ENCODE measurements around the gene BPI. TPM values are rescaled to one million over a fixed set of nuclear protein-coding genes. Genes with fewer than 3 reads are reported as not detected.
"Not testable (repeated sequence)": the region's sequence is repeated elsewhere in the genome, so short reads cannot be mapped to it uniquely, and the experiment has no call there.

Gene BPI
- 10 to 100 TPM in 1 of 4 donors, 1 to 10 TPM in 1, under 1 TPM in 1, not detected in 1; 0.27 to 11.5 (median 3.5) TPM for total RNA-seq

GRCh38 chr20:38303908-38304379 lies at the start of gene BPI:
TSS of gene BPI (plus strand) at chr20:38304156. CDS start at chr20:38304224, 68 bp downstream.
- TF ChIP-seq POLR2A (IDR thresholded peaks at IDR 0.05) (no peak), CTCF (IDR thresholded peaks at IDR 0.05) (no peak)
- Histone ChIP-seq H3K9me3 (no peaks in the 10 kb centered on the region), H3K36me3 (no peaks in the 10 kb centered on the region), H3K4me3 (no peak within 1 kb of the TSS), H3K27me3 (no peaks in the 10 kb centered on the region), H3K27ac (peak within 1 kb of the TSS in 1 of 2 donors; percentile 1), H3K4me1 (no peaks in the 10 kb centered on the region)
- intact Hi-C loops (cut with DNase I; ENCODE audit: low total_unique reads), result no loop called here
- peak in 1 of 2 donors; percentile 27 for DNase-seq

GRCh38 chr20:38254621-38255020 lies 49.3 kb upstream of the BPI start:
- DNase-seq, H3K4me1 ChIP-seq: not testable (repeated sequence)
- peak overlapping the region; percentile 84 to 90 for H3K27ac ChIP-seq

DNA sequence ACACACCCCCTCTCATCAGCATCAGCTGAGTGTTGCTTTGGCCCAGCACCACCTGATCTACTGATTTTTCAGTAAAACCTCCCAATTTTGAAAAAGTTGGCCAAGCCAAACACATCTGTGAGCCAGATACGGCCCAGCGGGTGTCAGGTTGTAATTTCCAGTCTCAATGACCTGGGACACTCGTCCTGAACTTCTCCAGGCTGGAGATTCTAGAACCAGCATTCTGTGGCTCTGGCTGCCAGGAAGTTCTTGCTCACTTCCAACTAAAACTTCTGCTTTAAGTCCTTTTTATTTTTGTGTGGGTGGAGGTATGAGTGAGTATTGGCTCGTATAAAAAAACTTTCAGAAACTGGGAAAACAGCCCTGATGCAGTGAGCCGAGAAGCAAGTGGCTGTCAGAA lies 48.6 kb upstream of the BPI start:
- peaks cover 0 to 3% of the 10 kb centered on the region in 2 donors for H3K4me1 ChIP-seq
- no peak overlapping the region for H3K4me3 ChIP-seq
- peaks cover 0 to 2% of the 10 kb centered on the region in 2 donors for H3K27me3 ChIP-seq
- TF ChIP-seq CTCF (IDR thresholded peaks at IDR 0.05) (no peak), POLR2A (IDR thresholded peaks at IDR 0.05) (no peak)
- H3K27ac ChIP-seq, result peak overlapping the region; percentile 84 to 90
- intact Hi-C loops (cut with DNase I; ENCODE audit: low total_unique reads), result no loop called here
- no peaks in the 10 kb centered on the region for H3K36me3 ChIP-seq
- no peaks in the 10 kb centered on the region for H3K9me3 ChIP-seq
- peak; percentile 40 to 55 for DNase-seq

More at GRCh38 chr20:38254621-38255020, 49.3 kb upstream of the BPI start:
- intact Hi-C loops (cut with DNase I; ENCODE audit: low total_unique reads); H3K4me3 ChIP-seq; H3K9me3 ChIP-seq; H3K27me3 ChIP-seq; H3K36me3 ChIP-seq: not testable (repeated sequence)

- TF ChIP-seq CTCF (IDR thresholded peaks at IDR 0.05) (no peak), POLR2A (IDR thresholded peaks at IDR 0.05) (no peak)
- DNase-seq, result no peak
Measured at GRCh38 chr20:38256021-38256420, 47.9 kb upstream of the BPI start.

DNA sequence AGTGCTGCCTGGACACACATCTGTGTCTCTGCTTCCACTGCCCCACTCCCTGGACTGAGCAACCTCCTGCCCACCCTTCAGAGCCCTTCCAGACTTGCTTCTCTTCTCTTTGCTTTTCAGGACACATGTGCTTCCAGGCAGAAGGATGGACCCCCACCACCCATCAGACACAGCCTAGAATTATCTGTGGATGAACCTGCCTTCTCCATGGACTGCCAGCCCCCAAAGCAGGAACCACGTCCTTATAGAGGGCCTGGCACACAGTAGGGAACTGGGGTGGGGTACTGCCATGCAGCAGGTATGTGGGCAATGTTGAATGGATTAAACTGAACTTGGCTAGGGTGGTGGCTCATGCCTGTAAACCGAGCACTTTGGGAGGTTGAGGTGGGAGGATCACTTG lies 47.0 kb upstream of the BPI start:
- H3K9me3 ChIP-seq, result no peaks in the 10 kb centered on the region
- H3K4me1 ChIP-seq, result peaks cover 0 to 3% of the 10 kb centered on the region in 2 donors
- H3K27ac ChIP-seq, result peak overlapping the region; percentile 84 to 90
- peaks cover 0 to 4% of the 10 kb centered on the region in 2 donors for H3K27me3 ChIP-seq
- no peaks in the 10 kb centered on the region for H3K36me3 ChIP-seq
- intact Hi-C loops (cut with DNase I; ENCODE audit: low total_unique reads), result no loop called here
- no peak overlapping the region for H3K4me3 ChIP-seq
- TF ChIP-seq CTCF (IDR thresholded peaks at IDR 0.05), result no peak
- no peak for TF ChIP-seq POLR2A (IDR thresholded peaks at IDR 0.05)
- DNase-seq, result no peak

More at GRCh38 chr20:38256021-38256420, 47.9 kb upstream of the BPI start:
- Histone ChIP-seq H3K9me3 (no peaks in the 10 kb centered on the region), H3K27ac (peak overlapping the region; percentile 84 to 90), H3K27me3 (peaks cover 0 to 4% of the 10 kb centered on the region in 2 donors), H3K4me1 (peaks cover 0 to 3% of the 10 kb centered on the region in 2 donors), H3K4me3 (no peak overlapping the region), H3K36me3 (no peaks in the 10 kb centered on the region)
- intact Hi-C loops (cut with DNase I; ENCODE audit: low total_unique reads), result no loop called here
